Natural killer cell (primary cell): ENCODE data around the gene COPS4. TPM values are rescaled to one million over a fixed set of nuclear protein-coding genes. Genes with fewer than 3 reads are reported as not detected.
"Not testable (repeated sequence)": the region's sequence is repeated elsewhere in the genome, so short reads cannot be mapped to it uniquely, and the experiment has no call there.

Experiments used
- ATAC-seq, 3 donors: fragments of 150-1000 bp in 2 of 3; fragments of 200-7000 bp in 1 of 3; cut with Tn5 transposase; 1 replicate in 1 of 3; 2 replicates in 2 of 3; pipeline ENCODE4 v1.10.0; 2021; ENCODE audit warnings: mild to moderate bottlenecking in 2 of 3, moderate library complexity in 2 of 3
- DNase-seq, 2 donors: peaks; one replicate each; pipeline versions ENCODE4 v3.0.0 to v3.0.0-alpha.2; 2013 to 2021; ENCODE audit warnings: mixed read lengths in 1 of 2
- H3K27ac ChIP-seq: one replicate; pipeline ENCODE4 v1.5.1; 2013; ENCODE audit warnings: mild to moderate bottlenecking, low read length
- H3K27me3 ChIP-seq: one replicate; pipeline ENCODE4 v1.6.1; 2013; ENCODE audit warnings: low read length; ENCODE audit not compliant: control insufficient read depth, insufficient read depth
- H3K36me3 ChIP-seq: one replicate; pipeline ENCODE4 v1.6.1; 2013; ENCODE audit warnings: low read length; ENCODE audit not compliant: control insufficient read depth, insufficient read depth
- H3K4me1 ChIP-seq: one replicate; pipeline ENCODE4 v1.6.1; 2013; ENCODE audit warnings: low read length; ENCODE audit not compliant: control insufficient read depth, insufficient read depth
- H3K4me3 ChIP-seq: one replicate; pipeline ENCODE4 v1.5.1; 2013; ENCODE audit warnings: low read length
- H3K9me3 ChIP-seq: one replicate; pipeline ENCODE4 v1.6.1; 2013; ENCODE audit warnings: low read length; ENCODE audit not compliant: control insufficient read depth, insufficient read depth
- H3K27ac Mint-ChIP-seq, 2 donors: one replicate each; pipeline ENCODE4 v1.8.0; 2022; ENCODE audit warnings: mild to moderate bottlenecking in 2 of 2, mixed read lengths in 2 of 2, moderate library complexity in 1 of 2
- H3K27me3 Mint-ChIP-seq, 2 donors: one replicate each; pipeline ENCODE4 v1.8.0; 2022; ENCODE audit warnings: low read depth in 2 of 2, mixed read lengths in 2 of 2
- H3K36me3 Mint-ChIP-seq: one replicate; pipeline ENCODE4 v1.8.0; 2022; ENCODE audit warnings: mixed read lengths
- H3K4me1 Mint-ChIP-seq, 2 donors: one replicate each; pipeline ENCODE4 v1.8.0; 2022; ENCODE audit warnings: mixed read lengths in 2 of 2
- H3K4me3 Mint-ChIP-seq: one replicate; pipeline ENCODE4 v1.8.0; 2022; ENCODE audit warnings: mild to moderate bottlenecking, moderate library complexity, mixed read lengths
- H3K9me3 Mint-ChIP-seq, 2 donors: one replicate each; pipeline ENCODE4 v1.8.0; 2022; ENCODE audit warnings: mixed read lengths in 2 of 2
- WGBS: methylation state at CpG from one replicate; pipeline ENCODE4 v1.1.7; 2013; ENCODE audit warnings: missing lambda C conversion rate; ENCODE audit not compliant: insufficient coverage; 5-methylcytosine and 5-hydroxymethylcytosine counted together
- intact Hi-C: fragments of 100-400 bp; cut with micrococcal nuclease; formaldehyde crosslinking; loops from one replicate; pipeline ENCODE4 v1.14.2; 2022
- total RNA-seq, 4 donors: library from RNA; stranded (reverse); fragments of 120-200 nt in 1 of 4; gene quantifications; one replicate each; pipeline versions ENCODE4 v1.2.3 to v1.2.4, GENCODE V29; 2013 to 2022
- TF ChIP-seq, protein P1 (sequence below): fragments of 200-600 bp; IDR thresholded peaks from one replicate; pipeline ENCODE4 v1.8.0; 2022; ENCODE audit warnings: antibody characterized with exemption

The COPS4 gene
- total RNA-seq, 3 donors from 2014 or later (not counting 1 experiment from before 2014, with no cell fraction given): 35.8 to 39.8 (median 36.1) TPM

DNA sequence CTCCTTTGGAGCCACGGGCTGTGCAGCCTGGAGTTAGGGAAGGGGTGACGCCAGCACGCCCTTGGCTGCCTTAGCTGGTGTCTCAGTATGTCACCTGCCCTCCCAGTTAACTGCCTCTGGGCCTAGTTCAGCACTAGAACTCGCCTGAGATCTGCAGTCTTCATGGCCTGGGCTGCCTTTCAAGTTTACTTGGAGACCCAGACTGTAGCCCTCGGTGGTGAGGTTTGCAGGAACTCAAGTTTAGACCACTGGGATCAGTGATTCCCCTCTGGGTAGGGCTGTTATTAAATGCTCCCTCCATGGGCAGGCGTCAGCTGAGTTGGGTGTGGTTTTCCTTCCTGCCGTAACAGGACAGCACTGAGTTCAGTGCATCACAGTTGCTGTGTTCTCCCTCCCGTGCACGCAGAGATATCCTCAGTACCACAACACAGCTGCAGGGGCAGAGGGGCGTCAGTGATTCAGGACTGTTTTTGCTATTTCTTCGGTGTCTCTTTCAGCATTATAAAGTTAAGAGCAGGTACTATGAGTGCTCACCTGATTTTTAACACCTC is 49.0 kb downstream of the COPS4 start:
- peak; percentile 36 to 89 for DNase-seq
- H3K27ac Mint-ChIP-seq: peak overlapping the region; percentile 91 to 93
- Histone ChIP-seq H3K27ac (peak overlapping the region; percentile 80), H3K4me3 (no peak overlapping the region), H3K36me3 (peaks cover 37% of the 10 kb centered on the region), H3K9me3 (no peaks in the 10 kb centered on the region), H3K27me3 (no peaks in the 10 kb centered on the region), H3K4me1 (peaks cover 44% of the 10 kb centered on the region)
- no peaks in the 10 kb centered on the region for H3K9me3 Mint-ChIP-seq
- TF ChIP-seq, protein P1, sequence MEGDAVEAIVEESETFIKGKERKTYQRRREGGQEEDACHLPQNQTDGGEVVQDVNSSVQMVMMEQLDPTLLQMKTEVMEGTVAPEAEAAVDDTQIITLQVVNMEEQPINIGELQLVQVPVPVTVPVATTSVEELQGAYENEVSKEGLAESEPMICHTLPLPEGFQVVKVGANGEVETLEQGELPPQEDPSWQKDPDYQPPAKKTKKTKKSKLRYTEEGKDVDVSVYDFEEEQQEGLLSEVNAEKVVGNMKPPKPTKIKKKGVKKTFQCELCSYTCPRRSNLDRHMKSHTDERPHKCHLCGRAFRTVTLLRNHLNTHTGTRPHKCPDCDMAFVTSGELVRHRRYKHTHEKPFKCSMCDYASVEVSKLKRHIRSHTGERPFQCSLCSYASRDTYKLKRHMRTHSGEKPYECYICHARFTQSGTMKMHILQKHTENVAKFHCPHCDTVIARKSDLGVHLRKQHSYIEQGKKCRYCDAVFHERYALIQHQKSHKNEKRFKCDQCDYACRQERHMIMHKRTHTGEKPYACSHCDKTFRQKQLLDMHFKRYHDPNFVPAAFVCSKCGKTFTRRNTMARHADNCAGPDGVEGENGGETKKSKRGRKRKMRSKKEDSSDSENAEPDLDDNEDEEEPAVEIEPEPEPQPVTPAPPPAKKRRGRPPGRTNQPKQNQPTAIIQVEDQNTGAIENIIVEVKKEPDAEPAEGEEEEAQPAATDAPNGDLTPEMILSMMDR: no peak
- peaks cover 10% of the 10 kb centered on the region for H3K36me3 Mint-ChIP-seq
- ATAC-seq: peak; percentile 85 to 89 (median 89)
- peak overlapping the region; percentile 64 for H3K4me3 Mint-ChIP-seq
- intact Hi-C loops: loop anchor here (1.0 to 10.0 kb wide), 2 partner anchors 26 to 51 kb away; no protein-coding TSS in a partner anchor
- peaks cover 66 to 69% of the 10 kb centered on the region in 2 donors for H3K4me1 Mint-ChIP-seq
- WGBS: 27% methylated on average over 8 of the region's 11 CpGs
- H3K27me3 Mint-ChIP-seq: no peaks in the 10 kb centered on the region

DNA sequence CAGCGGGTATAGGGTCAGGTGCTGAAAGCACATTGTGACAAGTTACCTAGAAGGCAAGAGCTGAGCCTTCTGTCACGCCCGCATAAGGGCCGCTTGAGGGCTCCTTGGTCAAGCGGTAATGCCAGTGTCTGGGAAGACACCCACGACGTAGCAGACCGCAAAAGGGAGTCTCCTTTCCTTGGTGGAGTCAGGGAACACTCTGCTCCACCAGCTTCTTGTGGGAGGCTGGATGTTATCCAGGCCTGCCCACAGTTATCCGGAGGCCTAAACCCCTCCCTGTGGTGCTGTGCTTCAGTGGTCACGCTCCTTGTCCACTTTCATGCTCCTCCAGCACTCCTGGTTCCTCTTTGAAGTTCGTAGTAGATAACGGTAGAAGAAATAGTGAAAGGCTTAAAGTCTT is 50.0 kb downstream of the COPS4 start:
- H3K4me1 Mint-ChIP-seq: peaks cover 72% of the 10 kb centered on the region in 2 donors
- not testable (repeated sequence) for DNase-seq, H3K4me3 ChIP-seq, H3K9me3 Mint-ChIP-seq, ATAC-seq, H3K9me3 ChIP-seq, H3K27me3 ChIP-seq, H3K27me3 Mint-ChIP-seq
- peaks cover 47% of the 10 kb centered on the region for H3K36me3 ChIP-seq
- peak overlapping the region; percentile 41 for H3K27ac ChIP-seq
- peaks cover 44% of the 10 kb centered on the region for H3K4me1 ChIP-seq
- intact Hi-C loops: loop anchor here (1.0 to 10.0 kb wide), 2 partner anchors 25 to 50 kb away; no protein-coding TSS in a partner anchor
- peak overlapping the region; percentile 40 for H3K4me3 Mint-ChIP-seq
- peak overlapping the region; percentile 86 to 98 for H3K27ac Mint-ChIP-seq
- H3K36me3 Mint-ChIP-seq: peaks cover 17% of the 10 kb centered on the region
- 93% methylated on average over 10 of the region's 12 CpGs for WGBS

DNA sequence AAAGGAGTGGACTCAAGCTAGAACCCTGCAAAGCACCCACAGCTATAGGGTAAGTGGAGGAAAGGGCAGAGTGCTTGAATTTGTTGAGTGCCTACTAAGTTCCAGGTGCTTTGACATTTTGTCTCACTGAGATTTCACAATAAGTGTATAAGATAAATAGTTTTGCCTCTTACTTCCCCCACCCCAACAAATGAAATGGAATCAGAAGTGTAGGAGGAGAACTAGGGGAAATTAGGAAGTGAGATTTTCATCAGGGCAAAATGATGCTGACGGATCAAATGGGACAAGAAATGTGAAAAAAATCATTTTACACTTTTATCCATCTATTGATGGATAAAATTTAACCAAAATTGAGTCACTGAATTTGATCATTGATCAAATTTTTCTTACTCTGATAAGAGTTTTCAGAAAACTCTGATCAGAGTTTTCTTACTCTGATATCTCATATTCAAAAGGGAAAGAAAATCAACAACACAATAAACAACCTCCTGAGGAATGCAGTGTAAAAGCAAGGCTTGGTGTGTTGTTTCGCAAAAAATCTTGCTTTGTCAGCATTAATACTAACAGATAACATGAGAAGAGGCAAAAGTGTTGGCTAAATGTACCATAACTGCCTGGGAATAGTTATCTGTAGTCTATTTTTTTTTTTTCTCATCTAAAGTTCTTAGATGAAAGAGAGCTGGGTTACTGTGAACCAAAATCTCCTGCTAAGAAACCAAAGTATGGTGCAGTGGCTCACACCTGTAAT is 54.6 kb downstream of the COPS4 start:
- H3K27ac ChIP-seq: peak overlapping the region; percentile 28
- Mint-ChIP-seq H3K36me3 (peaks cover 51% of the 10 kb centered on the region), H3K4me1 (peaks cover 68 to 70% of the 10 kb centered on the region in 2 donors), H3K27me3 (no peaks in the 10 kb centered on the region), H3K27ac (peak overlapping the region; percentile 86 to 98), H3K4me3 (no peak overlapping the region), H3K9me3 (no peaks in the 10 kb centered on the region)
- TF ChIP-seq, protein P1: no peak
- WGBS: 80% methylated on average over 1 of the region's 2 CpGs
- H3K4me3 ChIP-seq: no peak overlapping the region
- peaks cover 22% of the 10 kb centered on the region for H3K4me1 ChIP-seq
- H3K9me3 ChIP-seq: no peaks in the 10 kb centered on the region
- intact Hi-C loops: loop anchor here (10.0 kb wide), 1 partner anchor 45 kb away; no protein-coding TSS in a partner anchor
- H3K36me3 ChIP-seq: peaks cover 91% of the 10 kb centered on the region
- no peak for ATAC-seq
- H3K27me3 ChIP-seq: no peaks in the 10 kb centered on the region
- DNase-seq: no peak

DNA sequence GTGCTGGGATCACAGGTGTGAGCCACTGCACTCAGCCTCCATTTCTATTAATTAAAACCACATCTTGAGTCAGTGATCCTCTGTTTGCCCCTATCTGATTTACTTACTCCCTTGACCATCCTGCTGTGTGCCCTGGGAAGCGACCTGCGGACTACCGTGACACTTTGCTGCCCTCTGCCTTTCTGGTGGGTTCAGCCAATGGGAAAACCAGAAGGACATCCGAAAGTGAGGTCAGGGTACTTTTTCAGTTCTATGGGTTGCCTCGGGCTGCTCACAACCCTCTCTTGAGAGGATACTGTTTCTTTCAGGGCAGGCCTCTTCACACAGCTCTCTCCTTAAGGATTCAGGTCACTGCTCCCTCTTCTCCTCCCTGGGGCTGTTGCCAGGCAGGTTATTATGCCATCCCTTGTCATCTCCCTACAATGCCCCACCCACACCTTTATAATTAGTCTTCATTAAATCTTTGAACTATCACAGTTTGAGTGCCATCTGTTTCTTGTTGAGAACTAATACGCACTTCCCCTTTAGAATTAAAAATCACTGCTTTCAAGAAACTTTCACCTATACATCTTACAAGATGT is 58.2 kb downstream of the COPS4 start:
- H3K27ac ChIP-seq: peak overlapping the region; percentile 11
- intact Hi-C loops: no loop called here
- peaks cover 99% of the 10 kb centered on the region for H3K36me3 ChIP-seq
- Mint-ChIP-seq H3K36me3 (peaks cover 81% of the 10 kb centered on the region), H3K9me3 (no peaks in the 10 kb centered on the region), H3K27me3 (no peaks in the 10 kb centered on the region), H3K27ac (peak overlapping the region; percentile 96 to 98), H3K4me3 (peak overlapping the region; percentile 17), H3K4me1 (peaks cover 84 to 86% of the 10 kb centered on the region in 2 donors)
- TF ChIP-seq, protein P1: no peak
- no peaks in the 10 kb centered on the region for H3K9me3 ChIP-seq
- H3K27me3 ChIP-seq: no peaks in the 10 kb centered on the region
- no peak for ATAC-seq
- no peak overlapping the region for H3K4me3 ChIP-seq
- WGBS: 92% methylated on average over 6 of the region's 6 CpGs
- no peak for DNase-seq
- peaks cover 23% of the 10 kb centered on the region for H3K4me1 ChIP-seq
